ENCODE data around the gene IFT20.

The IFT20 gene, protein sequence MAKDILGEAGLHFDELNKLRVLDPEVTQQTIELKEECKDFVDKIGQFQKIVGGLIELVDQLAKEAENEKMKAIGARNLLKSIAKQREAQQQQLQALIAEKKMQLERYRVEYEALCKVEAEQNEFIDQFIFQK

DNA sequence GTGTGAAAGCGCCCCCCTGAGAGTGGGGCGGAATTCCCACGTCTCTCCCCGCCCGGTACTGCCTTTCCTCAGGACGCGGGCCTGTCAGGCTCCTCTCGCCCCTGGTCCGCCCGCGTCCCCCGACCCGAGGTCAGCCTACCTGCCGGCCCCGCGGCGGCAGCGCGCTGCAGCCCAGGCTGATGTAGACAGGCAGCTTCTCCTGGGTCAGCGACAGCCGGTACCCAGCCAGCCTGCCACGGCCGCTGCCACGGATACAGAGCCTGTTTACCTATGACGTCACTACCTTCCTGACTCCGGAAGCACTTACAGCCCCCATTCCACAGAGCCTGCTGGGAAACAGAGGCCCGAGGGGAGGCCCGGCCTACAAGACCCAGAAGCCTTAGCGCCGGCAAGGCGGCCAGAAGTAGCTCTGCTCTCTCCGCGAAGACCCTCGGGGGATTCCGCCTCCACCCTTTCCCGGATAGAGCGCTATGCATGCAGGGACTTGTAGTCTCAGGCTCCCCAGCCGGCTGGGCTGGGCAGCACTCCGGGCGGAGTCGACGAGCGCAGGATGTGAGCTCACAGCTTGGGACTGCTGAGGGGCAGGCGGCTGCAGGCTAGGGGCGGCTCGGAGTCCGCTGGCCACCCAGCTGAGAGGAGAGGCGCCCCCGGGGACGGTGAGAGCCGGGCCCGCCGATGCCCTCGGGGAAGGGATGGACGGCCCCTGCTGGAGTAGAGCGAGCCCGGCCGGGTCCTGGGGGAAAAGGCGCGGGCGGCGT lies at the start of gene IFT20, which contains the start of gene TNFAIP1:
Gene IFT20 (minus strand): TSS at position 272 of the 758 bp plus-strand sequence. CDS start 3,487 bp downstream, outside the sequence.
Gene TNFAIP1 (plus strand): TSS at position 561 of the 758 bp plus-strand sequence. CDS start 3,761 bp downstream, outside the sequence.
- peak; percentile 97 for DNase-seq (ENCODE audit: low spot score)

DNA sequence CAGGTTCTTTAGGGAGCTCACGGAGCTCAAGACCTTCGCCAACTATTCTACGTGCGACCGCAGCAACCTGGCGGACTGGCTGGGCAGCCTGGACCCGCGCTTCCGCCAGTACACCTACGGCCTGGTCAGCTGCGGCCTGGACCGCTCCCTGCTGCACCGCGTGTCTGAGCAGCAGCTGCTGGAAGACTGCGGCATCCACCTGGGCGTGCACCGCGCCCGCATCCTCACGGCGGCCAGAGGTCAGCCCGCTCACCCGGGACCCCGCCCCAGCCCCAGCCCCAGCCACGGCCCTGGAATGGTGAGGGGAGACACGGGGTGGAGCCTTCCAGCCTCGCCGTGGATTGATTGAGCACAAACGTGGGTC lies 49.7 kb upstream of the IFT20 start:
- peak; percentile 38 for DNase-seq (ENCODE audit: low spot score)

DNA sequence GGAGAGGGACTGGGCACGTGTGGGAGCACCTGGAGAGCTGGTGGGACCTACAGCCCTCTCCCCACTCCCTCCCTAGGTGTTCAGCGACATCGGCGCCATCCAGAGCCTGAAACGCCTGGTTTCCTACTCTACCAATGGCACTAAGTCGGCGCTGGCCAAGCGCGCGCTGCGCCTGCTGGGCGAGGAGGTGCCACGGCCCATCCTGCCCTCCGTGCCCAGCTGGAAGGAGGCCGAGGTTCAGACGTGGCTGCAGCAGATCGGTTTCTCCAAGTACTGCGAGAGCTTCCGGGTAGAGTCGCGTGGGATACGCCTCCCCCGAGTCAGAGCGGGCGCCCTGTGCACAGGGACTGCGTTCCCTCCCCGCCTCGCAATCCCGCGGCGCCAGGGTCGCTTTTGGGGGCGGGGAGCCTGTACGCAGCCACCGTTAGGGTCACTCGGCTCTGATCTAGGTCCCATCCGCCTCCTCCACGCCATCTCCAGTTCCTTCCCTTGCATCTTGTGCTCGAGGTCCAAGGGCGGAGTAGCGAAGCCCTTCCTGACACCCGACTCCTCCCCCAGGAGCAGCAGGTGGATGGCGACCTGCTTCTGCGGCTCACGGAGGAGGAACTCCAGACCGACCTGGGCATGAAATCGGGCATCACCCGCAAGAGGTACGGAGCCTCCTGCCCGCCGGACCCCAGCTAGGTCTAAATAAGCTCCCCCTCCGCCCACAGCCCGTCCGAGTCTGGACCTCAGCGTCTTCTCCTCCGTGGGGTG lies 49.2 kb upstream of the IFT20 start:
- DNase-seq (ENCODE audit: low spot score): peak; percentile 37

DNA sequence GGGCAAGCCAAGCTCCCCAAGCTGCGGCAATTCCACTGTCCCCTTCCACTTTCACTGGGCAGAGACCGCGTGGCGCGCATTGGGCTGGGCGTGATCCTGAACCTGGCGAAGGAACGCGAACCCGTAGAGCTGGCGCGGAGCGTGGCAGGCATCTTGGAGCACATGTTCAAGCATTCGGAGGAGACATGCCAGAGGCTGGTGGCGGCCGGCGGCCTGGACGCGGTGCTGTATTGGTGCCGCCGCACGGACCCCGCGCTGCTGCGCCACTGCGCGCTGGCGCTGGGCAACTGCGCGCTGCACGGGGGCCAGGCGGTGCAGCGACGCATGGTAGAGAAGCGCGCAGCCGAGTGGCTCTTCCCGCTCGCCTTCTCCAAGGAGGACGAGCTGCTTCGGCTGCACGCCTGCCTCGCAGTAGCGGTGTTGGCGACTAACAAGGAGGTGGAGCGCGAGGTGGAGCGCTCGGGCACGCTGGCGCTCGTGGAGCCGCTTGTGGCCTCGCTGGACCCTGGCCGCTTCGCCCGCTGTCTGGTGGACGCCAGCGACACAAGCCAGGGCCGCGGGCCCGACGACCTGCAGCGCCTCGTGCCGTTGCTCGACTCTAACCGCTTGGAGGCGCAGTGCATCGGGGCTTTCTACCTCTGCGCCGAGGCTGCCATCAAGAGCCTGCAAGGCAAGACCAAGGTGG lies 46.0 kb upstream of the IFT20 start:
- DNase-seq (ENCODE audit: low spot score): peak; percentile 47

DNA sequence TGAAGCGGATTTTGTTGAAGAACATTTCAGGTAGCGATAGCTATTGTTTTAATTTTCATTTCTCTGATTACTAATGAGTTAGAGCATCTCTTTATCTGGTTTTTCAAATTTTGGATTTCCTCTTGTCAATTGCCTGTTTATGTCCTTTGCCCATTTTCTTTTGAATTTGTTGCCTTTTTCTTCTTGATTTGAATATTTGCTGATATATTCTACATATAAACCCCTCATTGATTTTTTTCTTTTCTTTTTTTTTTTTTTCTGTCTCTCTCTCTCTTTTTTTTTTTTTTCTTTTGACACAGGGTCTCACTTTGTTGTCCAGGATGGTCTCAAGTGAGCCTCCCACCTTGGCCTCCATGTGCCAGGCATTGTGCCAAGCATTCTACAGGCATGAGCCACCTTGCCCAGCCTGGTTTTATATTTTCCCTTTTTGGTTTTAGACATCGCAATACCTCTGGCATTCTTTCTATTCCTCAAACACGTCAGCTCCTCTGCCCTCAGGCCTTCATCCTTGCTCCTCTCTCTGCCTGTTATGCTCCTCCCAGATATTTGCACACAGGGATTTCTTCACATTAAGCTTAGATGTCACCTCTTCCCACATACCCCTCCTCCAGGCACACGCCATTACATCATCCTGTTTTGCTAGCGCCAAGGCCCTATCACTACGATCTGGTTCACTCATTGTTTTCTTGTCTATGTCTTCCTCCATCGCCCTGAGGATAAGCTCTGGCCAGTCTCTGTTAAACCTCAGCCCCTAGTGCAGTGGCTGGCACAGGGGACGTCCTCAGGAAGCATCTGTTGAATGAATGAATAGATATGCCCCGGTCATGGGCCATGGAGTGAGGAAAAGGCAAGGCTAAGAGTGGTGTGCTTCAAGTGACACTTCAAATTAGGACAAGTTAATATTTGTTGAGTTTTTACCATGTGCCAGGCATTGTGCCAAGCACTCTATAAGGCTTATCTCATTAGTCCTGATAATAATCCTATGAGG lies 44.8 kb upstream of the IFT20 start:
- DNase-seq (ENCODE audit: low spot score): peak; percentile 54

DNA sequence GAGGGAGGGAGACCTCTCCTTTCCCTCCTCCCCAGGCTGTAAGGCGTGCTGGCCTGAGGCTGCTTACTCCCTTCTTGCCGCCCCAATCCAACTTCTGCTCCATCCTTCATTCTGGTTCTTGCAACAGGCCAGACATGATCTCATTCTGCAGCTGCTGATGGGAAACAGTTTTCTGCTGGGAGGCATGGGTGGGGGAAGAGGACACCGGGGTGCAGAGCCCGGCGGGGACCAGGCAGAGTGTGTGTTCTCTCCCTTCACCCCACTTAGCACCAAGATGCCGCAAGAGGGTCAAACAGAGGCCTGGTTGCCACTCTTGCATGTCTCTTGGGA lies 37.6 kb upstream of the IFT20 start:
- peak; percentile 55 for DNase-seq (ENCODE audit: low spot score)

DNA sequence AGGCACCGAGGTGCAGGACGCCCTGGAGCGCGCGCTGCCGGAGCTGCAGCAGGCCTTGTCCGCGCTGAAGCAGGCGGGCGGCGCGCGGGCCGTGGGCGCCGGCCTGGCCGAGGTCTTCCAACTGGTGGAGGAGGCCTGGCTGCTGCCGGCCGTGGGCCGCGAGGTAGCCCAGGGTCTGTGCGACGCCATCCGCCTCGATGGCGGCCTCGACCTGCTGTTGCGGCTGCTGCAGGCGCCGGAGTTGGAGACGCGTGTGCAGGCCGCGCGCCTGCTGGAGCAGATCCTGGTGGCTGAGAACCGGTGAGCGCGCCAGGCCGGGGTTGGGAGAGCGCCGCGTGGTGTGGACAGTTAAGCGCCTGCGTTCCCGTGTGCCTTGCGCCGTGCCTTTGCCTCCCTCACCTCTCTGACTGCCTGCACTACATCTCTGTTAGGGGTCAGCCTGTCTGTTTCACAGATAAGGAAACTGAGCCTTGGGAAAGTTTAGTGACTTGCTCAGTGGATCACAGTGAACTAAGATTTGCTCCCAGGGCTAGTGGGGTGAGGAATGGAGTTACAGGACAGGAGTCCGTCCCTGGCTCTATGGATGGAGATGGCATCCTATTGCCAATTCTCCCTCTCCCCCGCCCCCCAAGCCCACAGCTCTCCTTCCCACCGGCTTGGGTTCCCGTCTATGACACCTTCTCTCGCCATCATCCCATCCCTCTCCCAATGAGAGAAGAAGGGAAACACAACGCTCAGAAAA lies 37.1 kb upstream of the IFT20 start:
- peak; percentile 86 for DNase-seq (ENCODE audit: low spot score)

DNA sequence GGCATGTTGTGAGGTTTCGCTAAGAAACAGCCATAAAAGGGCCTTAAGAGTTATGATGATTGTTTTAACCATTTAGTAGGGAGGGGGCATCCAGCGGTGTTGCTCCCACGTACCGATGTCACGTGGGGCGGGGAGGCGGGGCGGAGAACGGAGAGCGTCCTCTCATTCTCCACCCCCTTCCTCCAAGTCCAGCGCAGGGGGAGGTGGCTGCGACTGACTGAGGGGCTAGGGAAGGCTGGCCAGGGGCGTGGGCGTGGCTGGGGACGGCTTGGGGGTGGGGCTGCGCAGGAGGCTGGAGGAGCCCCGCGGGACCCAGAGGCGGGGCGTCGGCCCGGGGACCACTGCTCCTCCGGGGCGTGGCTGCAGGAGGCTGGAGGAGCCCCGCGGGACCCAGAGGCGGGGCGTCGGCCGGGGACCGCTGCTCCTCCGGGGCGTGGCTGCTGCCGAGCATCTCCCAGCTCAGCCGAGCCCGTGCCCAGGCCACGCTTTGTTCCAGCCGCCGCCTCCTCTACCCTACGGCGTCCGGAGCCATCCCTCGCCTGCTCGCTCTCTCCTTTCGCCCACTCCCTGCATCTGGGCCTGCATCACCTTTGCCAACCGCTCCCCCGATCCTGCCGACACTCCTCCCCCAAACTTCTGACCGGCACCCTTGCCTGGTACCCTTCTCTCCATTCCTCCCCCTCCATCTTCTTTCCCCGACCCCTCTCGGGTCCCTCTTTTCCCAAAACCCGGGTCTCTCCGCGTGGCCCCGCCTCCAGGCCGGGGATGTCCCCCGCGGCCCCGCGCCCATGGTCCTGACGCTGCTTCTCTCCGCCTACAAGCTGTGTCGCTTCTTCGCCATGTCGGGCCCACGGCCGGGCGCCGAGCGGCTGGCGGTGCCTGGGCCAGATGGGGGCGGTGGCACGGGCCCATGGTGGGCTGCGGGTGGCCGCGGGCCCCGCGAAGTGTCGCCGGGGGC lies 36.3 kb upstream of the IFT20 start, which contains the start of gene SARM1:
Gene SARM1 (plus strand): TSS at position 450 of the 958 bp plus-strand sequence. CDS start 339 bp downstream, at position 789.
- peak; percentile 100 for DNase-seq (ENCODE audit: low spot score)

DNA sequence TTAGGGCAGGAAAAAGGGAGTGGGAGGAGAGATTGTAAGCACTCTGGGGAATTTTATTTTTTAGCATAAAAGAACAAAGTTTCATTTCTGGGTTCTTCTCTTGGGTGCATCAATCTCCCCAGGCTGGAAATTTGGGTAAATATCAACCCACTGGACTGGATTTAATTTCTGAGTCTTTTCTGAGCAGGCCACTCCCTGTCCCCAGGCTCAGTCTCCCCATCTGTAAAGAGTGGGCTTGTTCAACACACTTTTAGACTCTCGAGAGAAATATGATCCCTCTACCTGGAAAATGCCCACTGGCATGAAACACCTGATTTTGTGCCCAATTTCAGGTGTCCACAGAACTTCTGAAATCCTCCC lies 35.5 kb upstream of the IFT20 start:
- no peak for DNase-seq (ENCODE audit: low spot score)

DNA sequence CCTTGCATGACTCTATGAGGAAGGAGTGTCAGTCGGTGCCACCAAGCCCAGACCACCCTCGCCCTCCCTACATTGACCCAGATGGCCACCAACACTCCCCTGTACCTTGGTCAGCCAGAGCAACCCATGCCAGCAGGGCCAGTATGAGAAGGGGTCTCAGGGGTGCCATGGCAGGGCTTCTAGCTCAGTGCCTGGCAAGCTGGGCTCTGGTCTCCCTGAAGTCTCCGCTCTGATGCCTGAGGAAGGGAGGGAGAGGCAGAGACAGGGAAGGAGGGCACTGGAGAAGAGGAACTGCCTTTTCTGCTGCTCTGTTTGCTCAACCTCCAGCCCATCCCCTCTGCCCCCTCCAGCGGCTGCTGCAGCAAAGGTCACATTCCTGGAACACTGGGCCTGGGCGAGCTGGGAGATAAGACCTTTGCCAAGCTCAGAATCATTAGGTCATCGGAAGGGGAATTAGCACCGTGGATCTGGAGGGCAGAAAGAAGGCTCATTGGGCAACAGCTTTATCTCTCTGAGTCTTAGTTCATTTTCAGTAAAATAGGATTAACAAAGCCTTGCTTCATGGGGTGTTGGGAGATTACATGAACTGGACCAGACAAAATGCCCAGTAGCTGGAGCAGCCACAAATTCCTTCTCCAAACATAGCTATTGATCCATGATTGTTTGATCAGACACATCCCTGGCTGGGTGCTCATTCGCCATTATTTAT lies 34.9 kb upstream of the IFT20 start, which contains the start of gene VTN:
Gene VTN (minus strand): TSS at position 273 of the 709 bp plus-strand sequence. CDS start 104 bp downstream, at position 169.
- peak; percentile 69 for DNase-seq (ENCODE audit: low spot score)

DNA sequence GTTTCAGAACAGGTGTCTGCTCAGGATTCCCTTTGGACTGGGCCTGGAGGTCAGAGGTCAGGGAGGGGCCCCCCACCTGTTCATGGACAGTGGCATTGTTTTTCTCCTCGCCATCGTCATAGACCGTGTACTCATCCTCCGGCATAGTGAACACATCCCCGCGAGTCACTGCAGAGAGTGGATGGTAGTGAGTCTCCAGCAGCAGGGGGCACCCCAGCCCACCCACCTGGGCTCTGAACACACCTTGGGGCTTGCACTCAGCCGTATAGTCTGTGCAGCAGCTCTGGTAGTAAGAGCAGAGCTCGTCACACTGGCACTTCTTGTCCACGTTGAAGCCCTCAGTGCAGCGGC lies 34.4 kb upstream of the IFT20 start:
- DNase-seq (ENCODE audit: low spot score): peak; percentile 46

DNA sequence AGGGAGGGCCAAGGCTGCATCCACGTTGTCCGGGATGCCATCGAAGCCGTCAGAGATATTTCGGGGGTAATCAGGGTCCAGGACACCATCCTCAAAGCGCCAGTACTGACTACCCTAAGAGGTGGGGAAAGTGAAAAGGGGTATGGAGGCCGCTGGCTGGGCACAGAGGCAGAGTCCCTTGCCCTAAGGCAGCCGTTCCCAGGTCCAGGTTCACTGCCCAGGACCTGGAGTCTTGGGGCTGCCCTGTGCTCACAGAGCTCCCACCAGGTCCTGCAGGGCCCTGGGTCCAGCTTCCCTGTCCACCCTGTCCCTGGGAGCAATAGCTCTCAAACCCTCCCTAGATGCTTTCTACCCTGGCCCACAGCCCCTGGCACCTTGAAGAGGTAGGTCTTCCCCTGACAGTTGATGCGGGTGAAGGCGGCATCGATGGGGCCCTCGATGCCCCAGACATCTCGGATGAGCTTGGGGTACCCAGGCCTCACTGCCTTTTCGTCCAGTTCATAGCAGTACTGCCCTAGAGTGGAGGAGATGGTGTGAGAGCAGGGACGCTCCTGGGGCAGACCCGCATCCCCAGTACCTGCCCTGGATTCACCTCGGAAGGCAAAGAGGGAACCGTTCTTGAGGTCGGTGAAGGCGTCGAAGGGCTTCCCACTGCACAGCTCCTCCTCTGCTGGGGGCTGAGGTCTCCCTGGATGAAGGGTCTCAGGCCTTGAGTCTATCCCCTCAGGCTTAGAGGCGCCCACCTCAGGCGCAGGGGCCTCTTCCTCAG lies 33.8 kb upstream of the IFT20 start:
- DNase-seq (ENCODE audit: low spot score): no peak

DNA sequence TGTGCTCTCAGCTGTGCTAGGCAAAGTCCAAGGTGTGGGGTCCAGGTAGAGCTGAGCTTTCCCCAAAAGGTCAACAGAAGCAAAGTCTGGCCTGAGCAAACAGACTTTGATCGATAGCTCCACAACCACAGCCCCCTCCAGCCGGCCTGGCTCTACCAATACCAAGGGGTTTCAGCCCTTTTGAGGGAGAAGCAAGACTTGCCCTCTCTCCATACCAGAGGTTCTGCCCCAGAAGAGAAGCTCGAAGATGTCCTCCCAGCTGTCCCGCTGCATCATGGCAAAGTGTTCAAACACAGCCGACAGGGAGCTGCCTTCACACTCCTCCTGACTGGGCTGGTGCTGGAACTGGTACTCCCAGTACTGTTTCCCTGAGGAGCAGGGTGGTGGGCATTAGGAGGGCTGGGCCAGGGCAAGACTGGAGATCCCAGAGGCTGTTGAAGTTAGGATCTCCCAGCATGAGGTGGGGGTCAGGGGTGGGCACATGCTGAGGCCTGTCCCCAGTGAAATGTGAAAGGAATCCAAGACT lies 33.1 kb upstream of the IFT20 start:
- no peak for DNase-seq (ENCODE audit: low spot score)

DNA sequence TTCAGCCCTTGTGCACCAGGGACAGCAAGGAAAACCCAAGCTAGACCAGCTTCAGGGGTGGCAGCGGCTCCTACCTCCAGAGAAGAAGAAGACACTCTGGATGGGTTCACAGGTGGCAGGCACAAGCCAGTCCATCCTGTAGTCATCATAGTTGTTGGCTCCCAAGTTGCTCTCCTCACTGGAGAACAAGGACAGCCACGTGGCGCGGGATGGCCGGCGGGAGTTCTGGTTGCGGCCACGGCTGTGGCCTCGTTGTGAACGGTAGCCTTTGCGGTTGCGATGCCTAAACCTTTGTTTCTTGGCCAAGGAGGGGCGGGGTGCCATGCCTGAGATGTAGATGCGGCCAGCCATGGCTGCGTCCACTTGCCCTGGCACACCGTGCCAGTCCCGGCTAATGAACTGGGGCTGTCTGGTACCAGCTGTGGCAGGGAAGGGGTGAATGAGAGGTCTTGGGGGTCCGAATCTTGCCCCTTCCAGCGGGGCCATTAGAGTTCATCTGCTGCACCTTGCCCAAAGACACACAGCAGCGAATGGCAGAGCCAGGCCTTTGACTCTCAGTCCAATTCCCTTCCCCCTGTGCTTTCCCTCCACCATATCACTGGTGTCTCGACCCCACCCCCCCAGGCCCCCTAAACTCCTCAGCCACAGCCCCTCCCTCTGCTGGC lies 32.5 kb upstream of the IFT20 start:
- peak; percentile 21 for DNase-seq (ENCODE audit: low spot score)

DNA sequence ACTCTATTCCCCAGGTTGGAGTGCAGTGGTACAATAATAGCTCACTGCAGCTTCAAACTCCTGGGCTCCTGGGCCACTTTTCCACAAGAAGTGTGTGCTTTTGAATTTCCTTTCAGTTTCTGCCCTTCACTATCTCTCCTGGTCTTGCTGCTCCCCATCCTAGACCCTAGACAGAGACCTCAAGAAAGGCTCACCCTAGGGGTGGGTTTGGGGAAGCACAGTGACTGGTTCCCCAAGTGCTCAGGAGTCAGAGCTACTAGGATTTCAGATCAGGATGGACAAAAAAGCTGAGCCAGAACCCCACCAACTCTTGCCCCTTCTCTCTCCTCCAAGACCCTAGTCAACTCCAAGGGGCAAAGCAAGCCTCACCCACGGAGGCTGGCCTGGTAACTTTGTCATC lies 31.3 kb upstream of the IFT20 start:
- no peak for DNase-seq (ENCODE audit: low spot score)

DNA sequence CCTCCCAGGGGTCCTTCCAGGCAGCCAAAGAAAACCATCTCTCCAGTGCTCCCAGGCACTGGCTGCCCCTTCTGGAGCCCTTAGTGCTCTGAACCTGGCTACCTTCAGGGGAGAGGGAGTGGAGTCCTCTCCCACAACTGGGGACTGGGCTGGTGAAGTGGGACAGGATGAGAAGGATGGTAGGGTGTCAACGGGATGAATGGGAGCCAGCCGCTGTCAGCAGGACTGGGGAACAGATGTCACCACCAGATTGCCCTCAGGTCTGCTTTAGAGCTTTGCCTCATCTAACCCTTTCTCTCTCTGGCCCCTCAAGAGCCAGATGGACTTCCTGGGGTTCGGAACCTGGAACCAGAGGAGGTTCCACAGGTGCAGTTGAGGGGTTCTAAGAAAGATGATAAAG lies 30.2 kb upstream of the IFT20 start:
- DNase-seq (ENCODE audit: low spot score): peak; percentile 30
